Activated CD8-positive, alpha-beta memory T cell treated with anti-CD3 and anti-CD28 coated beads for 48 hours (primary cell): ENCODE measurements around the gene GIPC1.

Source experiments
- DNase-seq, 3 experiments: peaks; one replicate each; pipeline ENCODE4 v3.0.0-alpha.2; 2020; ENCODE audit warnings: low read depth in 2 of 3, low spot score in 2 of 3

GIPC1 gene

DNA sequence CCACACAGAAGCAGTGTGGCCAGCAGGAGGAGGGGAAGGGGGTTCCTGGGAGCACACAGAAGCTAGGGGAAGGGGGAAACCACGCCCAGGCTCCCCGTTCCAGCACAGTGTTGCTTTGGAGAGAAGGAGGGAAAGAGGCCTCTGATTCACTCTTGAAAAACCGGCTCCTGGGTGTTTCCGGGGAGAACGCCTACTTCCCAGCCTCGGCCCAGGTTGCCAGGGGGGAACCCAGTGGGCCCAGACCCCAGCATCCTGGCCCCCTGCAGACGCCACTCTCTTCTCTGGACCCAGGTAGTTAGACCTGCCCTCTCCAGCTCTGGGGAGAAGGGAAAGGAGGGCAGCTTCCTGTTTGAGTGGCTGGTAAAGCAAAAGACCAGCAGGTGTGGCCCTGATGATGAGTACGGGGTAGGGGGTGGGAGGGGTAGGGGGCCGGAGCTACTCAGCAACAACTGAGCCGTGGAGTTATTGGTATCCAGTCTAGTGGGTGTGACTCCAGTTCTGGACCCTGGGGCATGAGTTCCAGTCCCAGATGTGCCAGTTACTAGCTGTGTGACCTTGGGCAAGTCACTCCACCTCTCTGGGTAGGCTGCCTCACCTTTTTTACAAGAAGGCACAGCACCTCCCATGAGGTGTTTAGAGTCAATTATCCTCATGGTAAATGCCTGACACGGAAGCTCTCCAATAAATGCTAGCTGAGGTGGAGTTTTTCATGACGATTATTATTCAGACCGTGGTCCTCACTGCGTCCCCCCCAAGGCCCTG is 836 bp downstream of the GIPC1 start:
- no peak for DNase-seq

DNA sequence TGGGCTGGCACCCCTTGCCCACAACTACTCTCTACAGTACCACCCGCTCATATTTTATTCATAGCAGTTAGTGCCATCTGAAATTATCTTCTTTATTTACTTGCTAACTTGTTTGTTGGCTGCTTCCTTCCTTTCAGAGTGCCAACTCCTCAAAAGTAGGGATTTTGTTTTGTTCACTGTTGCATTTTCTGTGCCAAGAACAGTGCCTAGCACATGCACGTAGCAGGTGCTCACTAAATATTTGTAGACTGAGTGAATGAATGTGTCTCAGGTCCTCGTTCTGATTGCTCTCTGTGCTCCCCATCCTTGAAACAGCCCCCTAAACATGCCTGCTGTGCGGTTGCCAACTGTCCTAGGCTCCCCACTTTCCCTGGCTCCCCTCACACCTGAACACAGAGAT is 1.5 kb downstream of the GIPC1 start:
- DNase-seq: no peak

DNA sequence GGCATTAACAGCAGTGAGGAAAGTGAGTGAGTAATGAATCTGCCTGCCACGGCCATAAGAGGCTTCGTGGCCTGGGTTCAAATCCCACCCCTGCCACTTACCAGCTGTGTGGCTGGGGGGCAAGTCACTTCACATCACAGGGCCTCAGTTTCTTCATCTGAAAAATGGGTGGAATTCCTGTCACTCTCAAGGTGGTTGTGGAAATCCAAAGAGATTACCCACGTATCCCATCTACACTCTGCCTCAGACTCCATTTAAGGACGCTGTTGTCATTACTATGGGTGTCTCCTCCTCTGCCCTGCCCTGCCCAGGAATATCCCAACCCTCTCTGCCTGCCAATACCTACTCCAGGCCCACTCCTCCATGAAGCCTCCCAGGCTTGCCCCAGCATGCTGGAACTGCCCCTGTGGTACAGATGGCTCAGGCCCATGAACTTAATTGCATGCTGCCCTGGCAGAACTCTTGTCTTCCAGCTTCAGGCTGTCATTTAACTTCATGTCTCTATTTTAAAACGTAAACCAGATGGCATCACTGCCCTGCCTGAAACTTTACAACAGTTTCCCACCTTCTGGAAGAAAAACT is 3.1 kb downstream of the GIPC1 start:
- no peak for DNase-seq

DNA sequence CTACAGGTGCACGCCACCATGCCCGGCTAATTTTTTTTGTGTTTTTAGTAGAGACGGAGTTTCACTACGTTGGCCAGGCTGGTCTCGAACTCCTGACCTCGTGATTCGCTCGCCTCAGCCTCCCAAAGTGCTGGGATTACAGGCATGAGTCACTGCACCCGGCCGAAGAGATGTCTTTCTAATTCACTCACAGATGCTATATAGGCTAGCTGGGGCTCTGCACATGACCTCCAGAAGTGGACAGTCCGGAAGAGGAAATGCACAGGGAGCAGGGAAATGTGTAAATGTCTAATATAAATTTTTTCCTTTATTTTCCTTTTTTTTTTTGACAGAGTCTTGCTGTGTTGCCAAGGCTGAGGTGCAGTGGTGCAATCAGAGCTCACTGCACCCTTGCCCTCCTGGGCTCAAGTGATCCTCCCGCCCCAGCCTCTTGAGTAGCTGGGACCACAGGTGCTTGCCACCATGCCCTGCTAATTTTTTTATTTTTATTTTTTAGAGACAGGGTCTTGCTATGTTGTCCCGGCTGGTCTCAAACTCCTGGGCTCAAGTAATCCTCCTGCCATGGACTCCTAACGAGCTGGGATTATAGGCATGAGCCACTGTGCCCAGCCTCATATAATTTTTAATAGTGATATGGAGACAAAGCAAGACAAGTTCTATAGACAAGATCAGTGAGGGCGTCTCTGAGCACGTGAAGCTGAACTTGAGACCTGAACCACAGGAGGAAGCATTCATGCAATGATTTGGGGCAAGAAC is 8.4 kb downstream of the GIPC1 start:
- no peak for DNase-seq

DNA sequence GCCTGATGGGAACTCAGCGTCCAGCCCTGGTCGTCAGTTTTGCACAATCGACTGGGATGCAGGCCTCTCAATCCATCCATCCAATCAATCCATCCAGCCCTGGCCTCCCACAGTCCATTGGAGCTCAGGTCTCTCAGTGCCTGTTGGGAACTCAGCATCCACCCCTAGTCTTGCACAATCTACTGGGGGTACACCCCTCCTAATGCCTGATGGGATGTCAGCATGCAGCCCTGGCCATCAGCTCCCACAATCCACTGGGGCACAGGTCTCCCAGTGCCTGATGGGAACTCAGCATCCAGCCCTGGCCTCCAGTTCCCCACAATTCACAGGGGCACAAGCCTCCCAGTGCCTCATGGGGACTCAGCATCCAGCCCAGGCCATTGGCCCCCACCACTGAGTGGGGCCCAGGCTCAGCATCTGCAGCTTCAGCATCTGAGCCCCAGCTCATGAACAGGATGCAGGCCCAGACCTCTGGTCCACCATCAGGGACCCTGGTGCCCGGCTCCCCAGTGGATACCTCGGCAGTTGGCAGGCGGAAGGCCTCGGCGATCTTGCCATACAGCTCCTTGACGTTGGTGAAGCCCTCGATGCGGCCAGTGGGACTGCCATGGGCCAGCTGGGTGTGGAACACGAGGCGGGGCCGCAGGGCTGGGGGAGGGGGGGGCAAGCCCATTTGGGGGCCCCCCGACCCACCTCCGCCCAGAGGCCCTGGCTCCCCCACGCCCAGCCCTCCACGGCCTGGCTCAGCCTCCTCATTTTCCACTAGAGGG is 13.6 kb downstream of the GIPC1 start:
- no peak for DNase-seq

DNA sequence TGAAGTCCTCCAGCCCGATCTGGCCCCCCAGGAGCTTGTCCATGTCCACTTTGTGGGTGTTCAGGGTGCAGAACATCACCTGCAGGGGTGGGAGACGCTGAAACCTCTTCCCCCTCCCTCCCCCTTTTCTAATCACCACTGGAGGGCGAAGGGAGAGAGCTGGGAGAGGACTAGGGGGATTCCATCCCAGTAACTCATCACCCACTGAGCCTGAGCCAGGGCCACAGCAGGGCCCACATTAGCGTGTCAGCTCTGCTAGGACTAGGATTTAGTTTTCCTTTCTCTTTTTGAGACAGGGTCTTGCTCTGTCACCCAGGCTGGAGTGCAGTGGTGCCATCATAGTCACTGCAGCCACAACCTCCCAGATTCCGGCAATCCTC is 15.2 kb downstream of the GIPC1 start:
- no peak for DNase-seq

DNA sequence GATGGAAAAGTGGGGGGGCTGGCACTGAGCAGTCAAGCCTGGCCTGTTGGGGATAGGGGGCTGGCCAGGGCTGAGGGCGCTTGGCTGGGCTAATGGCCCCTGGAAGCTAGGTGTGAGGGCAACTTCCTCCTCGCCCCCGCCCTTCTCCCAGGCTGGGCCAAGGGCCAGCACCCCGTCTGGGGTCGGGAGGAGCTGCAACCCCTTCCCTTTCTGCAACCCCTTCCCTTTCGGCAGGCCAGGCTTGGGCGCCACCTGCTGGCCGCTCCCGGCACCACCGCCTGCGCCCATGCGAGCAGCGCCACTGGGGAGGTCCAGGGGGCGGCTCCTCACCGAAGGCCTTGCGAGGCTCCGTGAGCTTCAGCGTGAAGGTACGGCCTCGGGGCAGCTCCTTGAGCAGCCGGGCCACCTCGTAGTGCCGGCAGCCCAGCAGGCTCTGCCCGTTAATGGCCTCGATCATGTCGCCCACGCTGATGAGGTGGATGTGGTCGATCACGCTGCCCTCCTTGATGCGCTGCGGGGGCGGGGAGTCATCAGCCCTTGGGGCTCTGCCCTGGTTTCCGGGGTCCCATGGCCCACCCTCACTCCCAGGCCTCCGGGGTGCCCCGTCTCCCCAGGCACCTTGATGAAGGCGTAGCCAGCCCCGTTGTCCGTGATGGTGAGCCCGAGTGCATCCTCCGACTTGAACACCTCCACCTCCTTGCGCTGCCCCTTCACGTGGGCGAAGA is 15.8 kb downstream of the GIPC1 start:
- DNase-seq: peak in 2 of 3 experiments; percentile 64 to 68

DNA sequence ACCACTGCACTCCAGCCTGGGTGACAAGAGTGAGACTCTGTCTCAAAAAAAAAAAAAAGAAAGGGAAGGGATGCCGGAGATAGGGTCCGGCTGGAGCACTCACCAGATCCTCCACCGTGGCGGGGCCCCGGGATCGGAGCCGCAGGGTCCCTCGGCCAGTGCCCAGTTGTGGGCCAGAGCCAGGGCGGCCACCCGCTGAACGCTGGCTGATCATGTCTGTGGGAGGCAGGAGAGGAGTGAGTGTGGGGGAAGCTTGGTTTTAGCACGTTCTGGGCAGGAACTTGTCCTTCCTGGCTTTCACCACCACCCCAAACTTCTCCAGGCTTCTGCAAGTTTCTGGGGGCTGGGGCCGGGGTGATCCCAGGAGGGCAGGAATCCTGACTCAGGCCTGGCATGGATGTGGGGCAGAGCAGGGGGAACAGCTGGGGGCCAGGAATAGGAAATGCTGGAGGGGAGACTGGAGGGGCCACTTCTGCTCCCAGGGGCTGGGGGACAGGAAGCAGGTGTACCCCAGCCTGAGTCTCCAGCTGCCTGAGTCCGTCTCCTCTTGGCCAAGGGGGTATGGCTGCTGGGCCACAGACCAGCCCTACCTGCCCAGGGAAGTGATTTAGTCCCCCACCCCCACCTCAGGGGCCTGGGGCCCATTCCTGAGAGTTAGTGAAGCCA is 16.5 kb downstream of the GIPC1 start:
- no peak for DNase-seq

DNA sequence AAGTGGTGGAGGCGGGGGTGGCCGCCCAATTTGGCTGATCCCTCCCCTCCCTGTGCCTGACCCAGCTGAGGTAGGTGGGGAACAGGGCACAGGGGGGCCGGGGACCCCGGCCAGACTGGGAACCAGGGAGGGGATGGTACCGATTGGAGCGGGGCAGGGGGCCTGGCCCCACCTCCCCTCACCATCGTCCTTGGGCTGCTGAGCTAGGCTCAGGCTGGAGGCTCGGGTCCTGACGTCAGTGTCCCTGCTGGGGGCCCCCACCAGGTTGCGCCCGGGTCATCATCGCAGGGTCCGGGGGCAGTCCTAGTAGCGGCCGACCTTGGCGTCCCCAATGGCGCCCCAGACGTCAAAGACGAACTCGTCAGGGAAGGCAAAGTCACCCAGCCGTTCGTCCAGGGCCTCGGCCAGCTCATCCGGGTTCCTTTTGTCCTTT is 17.8 kb downstream of the GIPC1 start:
- no peak for DNase-seq

DNA sequence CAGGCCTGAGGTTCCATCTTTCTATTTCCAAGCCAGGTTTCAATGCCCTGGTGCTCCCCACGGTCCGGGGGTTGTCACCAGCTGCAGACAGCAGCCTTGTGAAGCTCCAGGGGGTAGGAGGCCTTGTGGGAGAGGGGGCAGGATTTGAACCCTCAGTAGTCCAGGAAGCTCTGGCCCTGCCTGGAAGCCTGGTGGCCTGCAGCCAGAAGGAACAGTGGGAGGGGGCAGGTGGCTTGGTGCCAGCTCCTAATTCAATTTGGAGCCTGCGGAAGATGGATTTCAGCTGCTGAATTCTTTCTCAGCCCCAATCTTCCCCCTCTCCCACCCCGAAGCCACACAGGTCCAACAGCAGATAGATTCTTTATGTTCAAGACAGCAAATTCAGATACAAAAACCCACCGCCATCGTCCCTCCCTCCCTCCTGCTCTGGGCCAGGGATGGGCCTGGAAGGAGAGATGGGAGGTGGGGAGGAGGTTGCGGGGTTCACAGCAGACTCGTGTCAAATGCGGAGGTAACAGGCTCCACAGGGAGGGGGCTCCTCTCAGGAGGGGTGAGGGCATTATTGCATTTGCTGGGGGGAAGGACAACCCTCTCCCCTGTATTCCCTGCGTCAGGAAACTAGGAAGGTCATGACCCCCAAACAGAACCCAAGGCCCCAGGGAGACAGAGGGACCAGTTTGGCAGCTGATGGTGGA is 18.4 kb downstream of the GIPC1 start:
- DNase-seq: no peak

DNA sequence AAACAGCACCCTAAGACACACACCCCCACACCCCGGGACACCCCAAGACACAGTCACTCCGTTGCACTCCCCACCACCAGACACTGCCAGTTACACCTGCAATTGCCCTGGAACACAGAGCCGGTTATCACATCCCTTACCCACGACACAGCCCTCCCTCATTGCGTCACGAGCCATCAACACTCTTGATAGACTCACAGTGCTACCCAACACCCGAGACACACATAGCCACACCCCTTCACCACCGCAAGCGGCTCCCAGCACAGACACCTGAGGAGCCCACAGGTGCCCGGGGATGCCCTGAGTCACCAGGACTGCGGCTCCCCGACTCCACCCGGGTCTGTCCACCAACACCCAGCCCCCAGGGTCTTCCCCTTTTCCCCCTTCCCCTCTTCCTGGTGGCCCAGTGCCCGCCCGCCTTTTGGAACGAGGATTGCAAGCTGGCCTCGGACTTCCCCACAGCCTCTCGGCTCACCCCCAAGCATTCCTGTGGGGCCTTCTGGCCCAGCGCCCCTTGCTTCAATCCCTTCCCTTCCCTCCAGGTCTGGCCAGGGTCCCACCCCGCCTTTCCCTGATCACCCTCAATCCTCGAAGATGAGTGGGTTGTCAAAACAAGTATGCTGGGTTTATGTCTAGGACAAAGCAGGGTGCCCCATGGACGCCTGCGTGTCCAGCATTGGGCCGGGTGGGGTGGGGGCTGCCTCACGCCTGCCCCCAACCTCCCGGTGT is 19.1 kb downstream of the GIPC1 start:
- no peak for DNase-seq

DNA sequence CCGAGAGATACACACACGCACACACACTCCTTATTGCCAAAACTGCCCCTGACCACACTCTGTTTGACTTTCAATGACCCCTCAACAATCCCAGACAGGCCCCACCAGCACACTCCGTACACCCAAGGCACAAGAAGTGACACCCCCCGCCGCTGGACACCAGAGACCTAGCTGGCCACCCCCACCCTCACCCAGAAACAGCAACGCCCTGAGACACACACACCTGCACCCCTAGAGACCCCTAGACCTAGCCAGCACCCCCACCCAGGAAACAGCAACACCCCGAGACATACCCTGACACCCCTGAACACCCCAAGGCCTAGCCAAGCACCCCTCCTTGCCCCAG is 19.6 kb downstream of the GIPC1 start:
- DNase-seq: no peak

DNA sequence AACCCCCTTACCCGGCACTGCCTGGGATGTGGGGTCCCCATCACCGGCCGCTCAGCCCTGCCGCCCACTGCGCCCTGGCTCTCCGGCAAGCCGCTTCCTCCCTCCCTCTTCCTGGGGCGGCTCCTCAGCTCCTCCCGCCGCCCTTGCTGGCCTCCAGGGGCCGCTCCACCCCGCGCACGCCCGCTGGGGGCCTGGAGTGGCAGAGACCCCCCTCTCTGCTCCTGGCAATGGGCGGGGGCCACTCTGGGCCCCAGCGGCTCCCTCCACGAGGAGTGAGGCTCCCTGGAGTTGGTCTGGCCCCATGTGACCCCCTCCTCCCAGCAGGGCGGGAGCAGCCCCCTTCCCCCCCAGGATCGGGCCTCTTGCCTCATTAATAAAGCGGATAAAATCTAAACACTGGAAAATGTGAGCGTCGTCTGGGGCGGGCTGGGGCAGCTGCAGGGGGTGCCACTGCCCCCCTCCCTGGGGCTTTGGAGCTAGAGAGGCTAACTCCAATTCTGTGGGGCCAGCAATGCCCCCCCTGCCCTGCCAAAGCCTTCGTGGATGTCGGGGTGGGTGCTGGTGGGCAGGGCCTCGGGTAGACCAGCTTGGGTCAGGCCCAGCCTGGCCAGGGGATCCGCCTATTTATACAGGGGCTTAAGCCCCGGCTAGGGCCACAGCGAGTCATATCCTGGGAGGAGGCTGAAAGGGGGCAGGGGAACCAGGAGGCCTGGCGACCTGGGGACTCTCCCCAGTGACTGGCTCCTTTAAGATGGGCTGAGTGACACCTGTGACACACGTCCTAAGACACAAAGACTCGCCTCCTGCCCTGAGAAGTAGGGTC is 20.5 kb downstream of the GIPC1 start, which contains the start of gene PTGER1:
Gene PTGER1, minus strand, starts transcription at position 104 of the 823 bp plus-strand sequence. CDS start 1,034 bp downstream, outside the sequence.
- peak in 1 of 3 experiments; percentile 25 for DNase-seq

DNA sequence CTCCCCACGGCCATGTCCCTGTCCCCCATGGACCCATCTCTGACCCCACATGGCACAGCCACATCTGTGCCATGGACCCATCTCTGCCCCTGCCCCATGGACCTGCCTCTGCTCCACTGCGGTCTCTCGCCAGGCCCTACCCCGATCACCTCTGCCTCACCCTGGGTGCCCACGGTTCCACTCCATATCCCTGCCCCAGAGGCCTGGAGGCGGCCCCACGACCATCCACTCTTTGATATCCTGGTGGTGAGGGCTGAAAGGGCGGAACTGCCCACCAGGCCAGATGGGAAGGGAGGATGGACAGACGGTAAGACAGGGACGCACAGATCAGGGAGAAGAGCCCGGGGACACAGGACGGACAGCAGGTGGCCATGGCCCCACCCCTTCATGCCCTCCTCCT is 21.1 kb downstream of the GIPC1 start:
- no peak for DNase-seq

DNA sequence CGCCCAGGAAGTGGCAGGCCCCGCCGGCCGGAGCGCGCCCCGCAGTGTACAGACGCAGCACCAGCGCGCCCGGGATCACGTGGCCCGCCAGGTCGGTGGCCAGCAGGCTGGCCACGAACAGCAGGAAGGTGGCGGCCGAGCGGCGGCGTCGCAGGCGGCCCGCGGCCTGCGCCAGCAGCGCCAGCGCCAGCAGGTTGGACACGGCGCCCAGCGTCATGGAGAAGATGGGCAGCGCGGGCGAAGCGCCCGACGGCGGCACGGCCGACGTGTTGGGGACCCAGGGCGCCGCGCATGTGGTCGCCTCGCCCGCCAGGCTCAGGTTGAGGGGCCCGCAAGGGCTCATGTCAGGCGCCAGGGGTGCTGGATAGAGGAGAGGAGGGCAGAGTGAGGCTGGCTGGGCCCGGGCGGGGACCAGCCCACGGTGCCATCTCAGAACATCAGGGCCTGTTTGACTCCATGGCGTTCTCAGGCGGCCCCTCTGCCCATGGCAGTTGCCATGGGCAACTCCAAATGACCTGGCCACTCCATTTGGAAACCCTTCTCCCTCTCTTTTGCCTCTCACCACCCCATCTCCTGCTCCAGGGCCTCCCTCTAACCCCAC is 21.8 kb downstream of the GIPC1 start:
- DNase-seq: no peak

DNA sequence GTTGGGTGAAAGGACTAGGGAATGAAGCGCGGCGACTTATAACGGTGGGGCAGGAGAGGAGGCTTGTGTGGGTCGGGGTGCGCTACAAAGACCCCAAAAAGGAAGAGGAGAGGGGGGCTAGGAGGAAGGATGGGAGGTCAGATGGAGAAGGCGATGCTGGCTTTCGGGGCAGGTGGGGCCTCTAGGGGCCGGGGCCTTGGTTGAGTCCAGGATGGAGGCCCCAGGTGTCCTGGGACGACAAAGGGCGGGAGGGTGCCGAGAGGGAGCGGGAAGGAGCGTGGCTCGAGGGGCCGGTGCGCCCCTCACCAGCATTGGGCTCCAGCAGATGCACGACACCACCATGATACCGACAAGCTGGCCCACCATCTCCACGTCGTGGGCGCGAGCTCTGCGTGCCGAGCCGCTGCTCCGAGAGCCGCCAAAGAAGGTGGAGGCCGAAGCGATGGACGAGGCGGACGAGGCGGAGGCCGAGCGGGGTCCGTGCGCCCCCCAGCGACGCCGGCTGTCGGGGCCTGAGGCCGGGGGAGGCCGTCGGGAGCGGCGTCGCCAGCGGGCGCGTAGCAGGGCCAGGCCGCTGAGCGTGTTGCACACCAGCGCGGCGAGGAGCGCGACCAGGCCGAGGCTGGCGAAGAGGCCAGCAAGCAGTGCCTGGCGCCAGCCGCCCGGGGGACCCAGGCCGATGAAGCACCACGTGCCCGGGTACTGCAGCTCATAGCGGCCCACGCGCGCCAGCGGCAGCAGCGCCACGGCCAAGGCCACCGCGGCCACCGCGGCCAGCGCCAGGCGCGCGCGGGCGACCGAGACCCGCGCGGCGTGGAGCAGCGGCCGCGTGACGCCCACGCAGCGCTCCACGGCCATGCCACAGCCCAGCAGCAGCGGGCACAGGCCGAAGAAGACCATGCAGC is 22.6 kb downstream of the GIPC1 start:
- no peak for DNase-seq
